ENCODE measurements around the gene METTL15.
"Not testable (repeated sequence)": the region's sequence is repeated elsewhere in the genome, so short reads cannot be mapped to it uniquely, and the experiment has no call there.

The METTL15 gene

DNA sequence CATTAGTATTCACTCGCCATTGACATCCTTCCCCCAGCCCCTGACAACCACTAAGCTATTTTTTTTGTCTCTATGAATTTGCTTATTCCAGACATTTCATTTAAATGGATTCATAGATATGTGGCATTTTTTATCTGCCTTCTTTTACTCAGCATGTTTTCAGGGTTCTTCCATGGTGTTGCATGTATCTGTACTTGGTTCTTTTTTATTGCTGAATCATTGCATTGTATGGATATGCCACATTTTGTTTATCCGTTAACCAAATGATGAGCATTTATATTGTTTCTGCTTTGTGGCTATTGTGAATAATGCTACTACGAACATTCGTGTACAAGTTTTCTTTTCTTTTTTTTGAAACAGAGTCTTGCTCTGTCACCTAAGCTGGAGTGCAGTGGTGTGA is 5.9 kb downstream of the METTL15 start:
- no peak overlapping the region for H3K4me3 ChIP-seq (ENCODE audit: low read depth, low read length)
- TF ChIP-seq, protein P1, sequence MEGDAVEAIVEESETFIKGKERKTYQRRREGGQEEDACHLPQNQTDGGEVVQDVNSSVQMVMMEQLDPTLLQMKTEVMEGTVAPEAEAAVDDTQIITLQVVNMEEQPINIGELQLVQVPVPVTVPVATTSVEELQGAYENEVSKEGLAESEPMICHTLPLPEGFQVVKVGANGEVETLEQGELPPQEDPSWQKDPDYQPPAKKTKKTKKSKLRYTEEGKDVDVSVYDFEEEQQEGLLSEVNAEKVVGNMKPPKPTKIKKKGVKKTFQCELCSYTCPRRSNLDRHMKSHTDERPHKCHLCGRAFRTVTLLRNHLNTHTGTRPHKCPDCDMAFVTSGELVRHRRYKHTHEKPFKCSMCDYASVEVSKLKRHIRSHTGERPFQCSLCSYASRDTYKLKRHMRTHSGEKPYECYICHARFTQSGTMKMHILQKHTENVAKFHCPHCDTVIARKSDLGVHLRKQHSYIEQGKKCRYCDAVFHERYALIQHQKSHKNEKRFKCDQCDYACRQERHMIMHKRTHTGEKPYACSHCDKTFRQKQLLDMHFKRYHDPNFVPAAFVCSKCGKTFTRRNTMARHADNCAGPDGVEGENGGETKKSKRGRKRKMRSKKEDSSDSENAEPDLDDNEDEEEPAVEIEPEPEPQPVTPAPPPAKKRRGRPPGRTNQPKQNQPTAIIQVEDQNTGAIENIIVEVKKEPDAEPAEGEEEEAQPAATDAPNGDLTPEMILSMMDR (IDR thresholded peaks at IDR 0.05; ENCODE audit: low read depth, low read length): no peak

DNA sequence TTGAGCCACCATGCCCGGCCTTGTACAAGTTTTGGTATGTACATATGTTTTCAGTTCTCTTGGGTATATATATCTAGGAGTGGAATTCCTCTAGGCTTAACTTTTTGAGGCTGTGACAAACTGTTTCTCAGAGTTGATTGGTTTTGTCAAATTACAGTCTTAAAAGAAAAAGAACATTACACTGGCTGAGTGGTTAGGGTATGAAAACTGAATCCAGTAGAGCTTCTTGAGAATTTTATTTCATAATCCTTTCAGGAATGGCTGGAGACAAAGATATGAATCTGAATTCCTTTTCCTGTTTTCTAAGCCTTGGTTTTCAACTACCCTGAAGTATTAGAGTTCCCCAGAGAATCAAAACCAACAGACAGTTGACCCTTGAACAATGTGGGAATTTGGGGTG is 6.5 kb downstream of the METTL15 start:
- no peak overlapping the region for H3K4me3 ChIP-seq (ENCODE audit: low read depth, low read length)
- TF ChIP-seq, protein P1 (IDR thresholded peaks at IDR 0.05; ENCODE audit: low read depth, low read length): no peak

DNA sequence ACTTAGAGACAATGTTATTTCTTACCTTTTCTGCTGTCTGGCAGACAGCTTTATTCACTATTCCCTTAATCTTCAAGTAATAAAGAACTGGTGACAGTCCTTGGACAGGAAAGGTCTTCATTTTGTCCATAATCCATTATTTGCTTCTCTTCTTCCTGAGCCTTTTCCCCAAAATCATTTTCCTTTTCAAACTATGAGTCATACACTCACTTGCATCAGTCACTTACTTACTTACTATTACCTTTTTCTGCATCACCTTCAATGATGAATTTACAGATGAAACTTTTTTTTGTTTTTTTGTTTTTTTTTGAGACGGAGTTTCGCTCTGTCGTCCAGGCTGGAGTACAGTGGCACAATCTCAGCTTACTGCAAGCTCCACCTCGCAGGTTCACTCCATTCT is 9.5 kb downstream of the METTL15 start:
- TF ChIP-seq, protein P1 (IDR thresholded peaks at IDR 0.05; ENCODE audit: low read depth, low read length): no peak

DNA sequence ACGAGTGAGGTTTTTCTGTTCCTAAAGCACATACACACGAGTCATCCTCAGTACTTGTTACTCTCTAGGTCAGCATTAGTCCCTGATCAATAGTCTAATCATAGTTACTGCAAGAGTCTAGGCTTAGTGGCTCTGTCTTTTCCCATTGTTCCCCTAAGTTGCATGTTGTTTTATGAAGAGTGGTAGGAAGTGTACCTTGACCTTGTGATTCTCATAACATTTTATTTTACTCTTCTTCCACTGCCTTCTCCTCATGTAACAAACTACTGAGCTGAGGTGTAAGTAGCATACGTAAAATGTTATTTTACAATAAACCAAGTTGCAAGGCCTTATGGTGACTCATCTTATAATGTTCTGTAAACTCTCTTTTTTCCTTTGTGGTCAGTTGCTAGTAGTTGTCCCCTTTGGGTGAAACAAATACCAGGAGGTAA is 15.0 kb downstream of the METTL15 start:
- H3K4me3 ChIP-seq (ENCODE audit: low read depth, low read length): no peak overlapping the region
- TF ChIP-seq, protein P1 (IDR thresholded peaks at IDR 0.05; ENCODE audit: low read depth, low read length): no peak

More for the DNA sequence above, 9.5 kb downstream of the METTL15 start:
- no peak overlapping the region for H3K4me3 ChIP-seq (ENCODE audit: low read depth, low read length)

DNA sequence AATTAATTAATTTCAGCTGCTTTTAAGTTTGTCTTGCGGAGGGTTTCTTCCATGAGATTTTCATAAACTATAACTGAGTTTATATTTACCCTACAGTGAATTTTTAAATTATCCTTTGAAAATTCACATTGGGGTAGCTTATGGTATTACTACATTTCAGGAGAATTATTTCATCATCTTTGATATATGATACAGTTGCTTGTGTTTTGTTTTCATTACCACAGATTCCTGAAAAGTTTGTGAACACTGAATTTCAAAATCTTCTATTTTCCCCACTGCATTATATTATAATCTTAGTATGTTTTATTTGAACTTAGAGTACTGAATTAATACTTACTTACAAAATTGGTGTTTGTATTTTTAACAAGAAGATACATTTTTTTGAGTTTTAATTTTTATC is 24.4 kb downstream of the METTL15 start:
- no peak overlapping the region for H3K4me3 ChIP-seq (ENCODE audit: low read depth, low read length)
- TF ChIP-seq, protein P1 (IDR thresholded peaks at IDR 0.05; ENCODE audit: low read depth, low read length): no peak

DNA sequence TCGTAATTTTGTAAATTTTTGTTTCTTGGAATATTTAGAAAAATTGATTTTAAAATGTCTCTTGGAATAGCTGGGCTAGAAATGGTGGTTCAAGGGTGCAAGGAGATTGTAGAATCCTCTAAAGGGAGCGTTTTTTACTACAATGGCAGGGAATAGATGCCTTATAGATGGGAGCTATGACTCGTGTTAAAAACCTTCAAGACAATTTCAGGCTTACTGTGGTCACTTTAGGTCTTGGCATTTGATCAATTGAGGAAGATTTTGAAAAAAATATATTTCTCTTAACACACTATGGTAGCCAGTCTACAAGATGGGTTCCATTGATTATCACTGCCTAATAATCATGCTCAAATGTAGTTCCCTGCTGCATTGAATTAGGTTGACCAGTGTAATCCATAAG is 25.0 kb downstream of the METTL15 start:
- TF ChIP-seq, protein P1 (IDR thresholded peaks at IDR 0.05; ENCODE audit: low read depth, low read length): no peak
- H3K4me3 ChIP-seq (ENCODE audit: low read depth, low read length): no peak overlapping the region

DNA sequence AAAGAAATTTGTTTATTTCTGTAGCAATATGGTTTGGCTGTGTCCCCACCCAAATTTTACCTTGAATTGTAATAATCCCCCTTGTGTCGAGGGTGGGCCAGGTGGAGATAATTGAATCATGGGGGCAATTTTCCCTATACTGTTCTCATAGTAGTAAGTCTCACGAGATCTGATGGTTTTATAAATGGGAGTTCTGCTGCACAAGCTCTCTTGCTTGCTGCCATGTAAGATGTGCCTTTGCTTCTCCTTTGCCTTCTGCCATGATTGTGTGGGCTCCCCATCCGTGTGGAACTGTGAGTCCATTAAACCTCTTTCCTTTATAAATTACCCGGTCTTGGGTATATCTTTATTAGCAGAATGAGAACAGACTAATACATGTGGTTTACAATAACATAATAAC is 28.0 kb downstream of the METTL15 start:
- H3K4me3 ChIP-seq (ENCODE audit: low read depth, low read length): not testable (repeated sequence)

DNA sequence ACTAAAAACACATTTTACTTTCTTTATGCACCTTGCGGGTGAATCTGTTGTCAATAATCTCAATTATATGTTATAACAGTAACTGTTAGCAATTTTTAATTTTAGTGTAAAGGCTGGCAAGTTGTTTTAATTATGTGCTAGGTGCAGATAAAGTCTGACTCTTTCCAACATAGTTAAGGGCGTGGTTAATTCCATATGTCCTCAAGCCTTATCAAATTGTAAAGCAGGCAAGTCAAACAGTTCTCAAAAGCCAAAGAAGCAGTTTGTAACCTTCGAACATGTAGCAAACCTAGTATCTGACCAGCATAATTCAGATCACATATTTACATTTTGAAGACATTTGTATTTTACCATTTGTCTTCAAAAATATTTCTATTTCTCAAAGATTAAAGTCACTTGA is 29.2 kb downstream of the METTL15 start:
- H3K4me3 ChIP-seq (ENCODE audit: low read depth, low read length): no peak overlapping the region
- TF ChIP-seq, protein P1 (IDR thresholded peaks at IDR 0.05; ENCODE audit: low read depth, low read length): no peak

Measured in WI38 (cell line).